Measurements from ENCODE around the gene LAMA2.

- TF ChIP-seq CTCF (IDR thresholded peaks at IDR 0.05) (no peak), POLR2A (IDR thresholded peaks at IDR 0.05) (no peak)
These were observed 360.4 kb downstream of the LAMA2 start for GRCh38 chr6:129243377-129243776.

All from uterus (tissue), 2 donors.